ENCODE data around the gene IFIH1. TPM values are rescaled to one million over a fixed set of nuclear protein-coding genes. Genes with fewer than 3 reads are reported as not detected.

IFIH1 gene
- total and polyA plus RNA-seq, 2 donors (not counting 1 experiment from before 2014, with no cell fraction given): 29.5 to 54.8 TPM

DNA sequence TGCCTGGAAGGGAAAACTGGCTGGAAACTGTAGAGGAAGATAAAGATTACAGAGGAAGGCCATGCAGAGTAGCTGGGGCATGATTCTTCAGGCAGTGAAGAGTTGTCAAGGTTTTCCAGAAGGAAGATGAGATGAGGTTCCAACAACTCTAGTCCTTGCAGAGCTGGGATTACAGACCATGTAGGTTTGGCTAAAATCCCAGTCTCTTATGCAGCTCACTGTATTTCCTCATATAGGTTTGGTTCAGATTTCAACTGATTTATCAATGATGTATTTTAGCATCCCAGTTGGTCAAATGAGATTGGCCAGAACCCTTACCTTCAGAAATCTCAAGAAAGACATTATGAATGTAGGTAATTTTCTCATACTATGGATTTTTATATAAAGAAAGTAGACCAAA lies 91.6 kb downstream of the IFIH1 start:
- CTCF ChIA-PET: no interaction called here
- Histone ChIP-seq H3K27me3 (replicated peaks in 1 of 4; ENCODE audit: control extremely low read depth in 1 of 4, control insufficient read depth in 3 of 4, insufficient read depth in 4 of 4, low read length in 3 of 4) (peaks cover 0 to 3% (median 0%) of the 10 kb centered on the region in 4 experiments), H3K9ac (ENCODE audit: low read length) (no peak overlapping the region), H3K4me1 (ENCODE audit: control insufficient read depth in 2 of 2, insufficient read depth in 2 of 2, low read length in 2 of 2) (no peaks in the 10 kb centered on the region), H3K36me3 (replicated peaks in 1 of 2; ENCODE audit: control extremely low read depth in 1 of 2, control insufficient read depth in 1 of 2, extremely low read depth in 1 of 2, insufficient read depth in 2 of 2, low read length in 1 of 2) (no peaks in the 10 kb centered on the region), H3K27ac (ENCODE audit: low read length in 2 of 2) (no peak overlapping the region), H3K4me2 (replicated peaks; ENCODE audit: low read depth, low read length, poor library complexity, severe bottlenecking) (no peak overlapping the region), H4K20me1 (ENCODE audit: control insufficient read depth, insufficient read depth, low read length, poor library complexity, severe bottlenecking) (no peaks in the 10 kb centered on the region), H3K79me2 (ENCODE audit: control insufficient read depth, insufficient read depth, low read length) (no peaks in the 10 kb centered on the region), H3K9me3 (ENCODE audit: control extremely low read depth in 1 of 3, control insufficient read depth in 2 of 3, insufficient read depth in 1 of 3, low read length in 2 of 3) (no peaks in the 10 kb centered on the region), H2AFZ (ENCODE audit: insufficient read depth, low read depth, low read length, poor library complexity, severe bottlenecking) (no peak overlapping the region), H3K4me3 (ENCODE audit: control extremely low read depth in 1 of 5, extremely low read depth in 1 of 5, insufficient read depth in 1 of 5, low read depth in 2 of 5, low read length in 4 of 5) (no peak overlapping the region)
- H3K9me3 Mint-ChIP-seq (ENCODE audit: insufficient read depth): no peaks in the 10 kb centered on the region
- no peak overlapping the region for H3K27ac Mint-ChIP-seq
- no peak for TF ChIP-seq EZH2 (IDR thresholded peaks at IDR 0.05; ENCODE audit: borderline replicate concordance, insufficient read depth, low read depth, low read length, poor library complexity, severe bottlenecking)
- no peak for TF ChIP-seq CTCF (IDR thresholded peaks at IDR 0.05)
- no peak for ATAC-seq (ENCODE audit: low read depth)
- intact Hi-C loops (cut with micrococcal nuclease): no loop called here
- DNase-seq: no peak
- H3K27me3 Mint-ChIP-seq: peaks cover 2% of the 10 kb centered on the region
- no peak overlapping the region for H3K4me3 Mint-ChIP-seq
- POLR2A ChIA-PET: no interaction called here
- no peaks in the 10 kb centered on the region for H3K4me1 Mint-ChIP-seq

DNA sequence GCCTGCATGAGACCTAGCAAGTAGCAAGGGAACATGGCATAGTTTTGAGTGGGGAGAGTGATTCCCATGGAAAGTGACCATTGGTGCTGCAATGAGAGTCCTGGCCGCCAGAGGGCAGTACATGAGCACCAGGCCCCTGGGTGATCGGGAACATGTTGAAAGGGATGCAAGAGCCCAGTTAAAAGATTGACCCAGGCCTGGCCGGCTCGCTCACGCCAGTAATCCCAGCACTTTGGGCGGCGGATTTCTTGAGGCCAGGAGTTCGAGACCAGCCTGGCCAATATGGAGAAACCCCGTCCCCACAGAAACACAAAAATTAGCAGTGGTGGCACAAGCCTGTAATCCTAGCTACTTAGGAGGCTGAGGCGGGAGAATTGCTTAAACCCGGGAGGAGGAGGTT lies 97.4 kb downstream of the IFIH1 start:
- Histone ChIP-seq H3K79me2 (ENCODE audit: control insufficient read depth, insufficient read depth, low read length) (no peaks in the 10 kb centered on the region), H3K4me2 (replicated peaks; ENCODE audit: low read depth, low read length, poor library complexity, severe bottlenecking) (no peak overlapping the region), H2AFZ (ENCODE audit: insufficient read depth, low read depth, low read length, poor library complexity, severe bottlenecking) (peak overlapping the region; percentile 11), H3K9me3 (ENCODE audit: control extremely low read depth in 1 of 3, control insufficient read depth in 2 of 3, insufficient read depth in 1 of 3, low read length in 2 of 3) (no peaks in the 10 kb centered on the region), H3K4me3 (ENCODE audit: control extremely low read depth in 1 of 5, extremely low read depth in 1 of 5, insufficient read depth in 1 of 5, low read depth in 2 of 5, low read length in 4 of 5) (no peak overlapping the region), H3K27me3 (replicated peaks in 1 of 4; ENCODE audit: control extremely low read depth in 1 of 4, control insufficient read depth in 3 of 4, insufficient read depth in 4 of 4, low read length in 3 of 4) (no peaks in the 10 kb centered on the region), H3K36me3 (replicated peaks in 1 of 2; ENCODE audit: control extremely low read depth in 1 of 2, control insufficient read depth in 1 of 2, extremely low read depth in 1 of 2, insufficient read depth in 2 of 2, low read length in 1 of 2) (no peaks in the 10 kb centered on the region), H4K20me1 (ENCODE audit: control insufficient read depth, insufficient read depth, low read length, poor library complexity, severe bottlenecking) (no peaks in the 10 kb centered on the region), H3K4me1 (ENCODE audit: control insufficient read depth in 2 of 2, insufficient read depth in 2 of 2, low read length in 2 of 2) (no peaks in the 10 kb centered on the region), H3K9ac (ENCODE audit: low read length) (no peak overlapping the region), H3K27ac (ENCODE audit: low read length in 2 of 2) (no peak overlapping the region)
- no peaks in the 10 kb centered on the region for H3K9me3 Mint-ChIP-seq (ENCODE audit: insufficient read depth)
- H3K4me3 Mint-ChIP-seq: no peak overlapping the region
- DNase-seq (peak; percentile 57), ATAC-seq (ENCODE audit: low read depth) (peak; percentile 58)
- no peak overlapping the region for H3K27ac Mint-ChIP-seq
- H3K27me3 Mint-ChIP-seq: peaks cover 11% of the 10 kb centered on the region
- no peaks in the 10 kb centered on the region for H3K4me1 Mint-ChIP-seq
- ChIA-PET CTCF (interaction anchor here (0.7 to 5.8 kb wide), 25 partner anchors 9 to 167 kb away, joined by 3 to 80 read pairs (median 5); no protein-coding TSS in a partner anchor), POLR2A (no interaction called here)
- TF ChIP-seq CTCF (IDR thresholded peaks at IDR 0.05) (peak; percentile 87), EZH2 (IDR thresholded peaks at IDR 0.05; ENCODE audit: borderline replicate concordance, insufficient read depth, low read depth, low read length, poor library complexity, severe bottlenecking) (no peak)
- intact Hi-C loops (cut with micrococcal nuclease): loop anchor here (1.0 kb wide), 2 partner anchors 77 to 113 kb away; no protein-coding TSS in a partner anchor
- WGBS (ENCODE audit: insufficient coverage): 51% methylated on average over 11 of the region's 11 CpGs

Measured in B cell (primary cell).